ENCODE measurements around the gene FABP1.

The FABP1 gene

GRCh38 chr2:88113069-88113468 is 14.8 kb downstream of the FABP1 start:
- DNase-seq = no peak

GRCh38 chr2:88110830-88111229 is 17.0 kb downstream of the FABP1 start:
- no peak for DNase-seq

- DNase-seq = no peak
These were observed 19.1 kb downstream of the FABP1 start for GRCh38 chr2:88108796-88109195.

- DNase-seq = no peak
These were observed 27.4 kb downstream of the FABP1 start for GRCh38 chr2:88100489-88100858.

GRCh38 chr2:88099798-88100488 is 27.9 kb downstream of the FABP1 start:
- no peak for DNase-seq

- no peak for DNase-seq
These were observed 29.3 kb downstream of the FABP1 start for GRCh38 chr2:88098558-88098900.

GRCh38 chr2:88097891-88098557 is 29.8 kb downstream of the FABP1 start:
- no peak for DNase-seq

GRCh38 chr2:88097192-88097591 is 30.7 kb downstream of the FABP1 start:
- no peak for DNase-seq

- DNase-seq = no peak
These were observed 31.2 kb downstream of the FABP1 start for GRCh38 chr2:88096708-88097107.

GRCh38 chr2:88095022-88095421 is 32.8 kb downstream of the FABP1 start:
- DNase-seq = peak; percentile 26

- DNase-seq = no peak
These were observed 35.1 kb downstream of the FABP1 start for GRCh38 chr2:88092773-88093172.

- DNase-seq = no peak
These were observed 35.9 kb downstream of the FABP1 start for GRCh38 chr2:88091943-88092342.

- DNase-seq = no peak
These were observed 37.2 kb downstream of the FABP1 start for GRCh38 chr2:88090446-88091283.

GRCh38 chr2:88088999-88089398 is 38.9 kb downstream of the FABP1 start:
- no peak for DNase-seq

GRCh38 chr2:88087763-88088162 is 40.1 kb downstream of the FABP1 start:
- no peak for DNase-seq

GRCh38 chr2:88087073-88087472 is 40.8 kb downstream of the FABP1 start:
- no peak for DNase-seq

- no peak for DNase-seq
These were observed 41.5 kb downstream of the FABP1 start for GRCh38 chr2:88086401-88086800.

GRCh38 chr2:88085602-88086001 is 42.3 kb downstream of the FABP1 start:
- no peak for DNase-seq

- no peak for DNase-seq
These were observed 42.8 kb downstream of the FABP1 start for GRCh38 chr2:88085099-88085498.

- peak; percentile 19 for DNase-seq
These were observed 45.1 kb downstream of the FABP1 start for GRCh38 chr2:88082781-88083180.

- DNase-seq = no peak
These were observed 45.8 kb downstream of the FABP1 start for GRCh38 chr2:88081924-88082608.

- no peak for DNase-seq
These were observed 47.3 kb downstream of the FABP1 start for GRCh38 chr2:88080545-88080944.

GRCh38 chr2:88078643-88079172 is 49.2 kb downstream of the FABP1 start:
- no peak for DNase-seq

Data from retina (tissue), 1 donor.